SK-N-SH (cell line): ENCODE data around the gene SURF1. TPM values are rescaled to one million over a fixed set of nuclear protein-coding genes. Genes with fewer than 3 reads are reported as not detected.

Source experiments
- CTCF ChIA-PET: fragments of 300-600, 350-600 bp; formaldehyde crosslinking; extraction: SDS; loops from one replicate; lab custom pipeline; 2021; lab: Yijun Ruan, JAX
- POLR2A ChIA-PET: fragments of 350-600 bp; sonication (Branson Sonifier 250); formaldehyde crosslinking; extraction: SDS; loops from one replicate; lab custom pipeline; 2020; ENCODE audit warnings: antibody characterized with exemption, inconsistent platforms; lab: Yijun Ruan, JAX
- DNase-seq: peaks from one replicate; pipeline ENCODE4 v3.0.0; 2012
- H2AFZ ChIP-seq: fragments of 200-600 bp; sonication (generic); 2 replicates; pipeline ENCODE4 v1.8.1; 2016; ENCODE audit warnings: antibody characterized with exemption, mild to moderate bottlenecking, low read depth
- H3F3A ChIP-seq: fragments of 200-600 bp; sonication (generic); replicated peaks from 2 replicates; pipeline ENCODE3; 2016; ENCODE audit warnings: antibody characterized with exemption, mild to moderate bottlenecking; ENCODE audit not compliant: insufficient read depth
- H3K27ac ChIP-seq, 2 experiments: fragments of 200-500 bp in 1 of 2; fragments of 200-600 bp in 1 of 2; sonication (Bioruptor generic) in 1 of 2; sonication (generic), shearing (Covaris generic) in 1 of 2; 2 replicates each; pipeline versions ENCODE4 v1.5.1 to v1.6.1; 2014 to 2016; ENCODE audit warnings: low read depth in 2 of 2, inconsistent platforms in 1 of 2, low read length in 1 of 2, mild to moderate bottlenecking in 1 of 2, mixed read lengths in 1 of 2
- H3K27me3 ChIP-seq: fragments of 200-600 bp; sonication (generic), shearing (Covaris generic); 2 replicates; pipeline ENCODE4 v1.6.1; 2016; ENCODE audit warnings: mixed run types; ENCODE audit not compliant: insufficient read depth
- H3K36me3 ChIP-seq, 2 experiments: fragments of 200-500 bp in 1 of 2; fragments of 200-600 bp in 1 of 2; sonication (Bioruptor generic) in 1 of 2; sonication (generic) in 1 of 2; replicated peaks in 1 of 2; 2 replicates each; pipeline versions ENCODE3 to v1.5.1; 2014 to 2016; ENCODE audit warnings: low read length in 1 of 2, mild to moderate bottlenecking in 1 of 2; ENCODE audit not compliant: insufficient read depth in 2 of 2, control insufficient read depth in 1 of 2
- H3K4me1 ChIP-seq, 2 experiments: fragments of 200-500 bp in 1 of 2; fragments of 200-600 bp in 1 of 2; sonication (Bioruptor generic) in 1 of 2; sonication (generic), shearing (Covaris generic) in 1 of 2; 2 replicates each; pipeline versions ENCODE4 v1.5.1 to v1.6.1; 2014 to 2016; ENCODE audit warnings: low read depth in 1 of 2, low read length in 1 of 2, mixed run types in 1 of 2; ENCODE audit not compliant: insufficient read depth in 2 of 2, control insufficient read depth in 1 of 2
- H3K4me2 ChIP-seq: fragments of 200-600 bp; sonication (generic), shearing (Covaris generic); 2 replicates; pipeline ENCODE4 v1.6.1; 2017; ENCODE audit warnings: mixed run types
- H3K4me3 ChIP-seq, 2 experiments: fragments of 200-500 bp in 1 of 2; fragments of 200-600 bp in 1 of 2; sonication (Bioruptor generic) in 1 of 2; sonication (generic), shearing (Covaris generic) in 1 of 2; 2 replicates each; pipeline versions ENCODE4 v1.5.1 to v1.8.1; 2014 to 2016; ENCODE audit warnings: low read depth in 2 of 2, inconsistent platforms in 1 of 2, low read length in 1 of 2, mild to moderate bottlenecking in 1 of 2, mixed read lengths in 1 of 2, moderate library complexity in 1 of 2
- H3K79me2 ChIP-seq: fragments of 200-600 bp; sonication (generic); 2 replicates; pipeline ENCODE4 v1.8.1; 2017; ENCODE audit warnings: mild to moderate bottlenecking; ENCODE audit not compliant: insufficient read depth
- H3K9ac ChIP-seq: fragments of 200-600 bp; sonication (generic); 2 replicates; pipeline ENCODE4 v1.6.1; 2017; ENCODE audit warnings: mixed run types
- H3K9me2 ChIP-seq: fragments of 200-600 bp; sonication (generic); 2 replicates; pipeline ENCODE4 v1.6.1; 2017; ENCODE audit warnings: mixed run types
- H3K9me3 ChIP-seq: fragments of 200-600 bp; sonication (generic); 2 replicates; pipeline ENCODE4 v1.6.1; 2017; ENCODE audit warnings: mixed run types, mild to moderate bottlenecking, moderate library complexity
- H4K20me1 ChIP-seq: fragments of 200-600 bp; sonication (generic); 2 replicates; pipeline ENCODE4 v1.6.1; 2017; ENCODE audit warnings: mild to moderate bottlenecking, mixed run types; ENCODE audit not compliant: insufficient read depth
- ELF1 ChIP-seq: IDR thresholded peaks from 2 replicates; pipeline ENCODE4 v1.4.0; 2012
- FOSL2 ChIP-seq: IDR thresholded peaks from 2 replicates; pipeline ENCODE4 v1.4.0; 2012; ENCODE audit warnings: low read depth, mild to moderate bottlenecking, moderate library complexity, borderline replicate concordance
- GABPA ChIP-seq: IDR thresholded peaks from 2 replicates; pipeline ENCODE4 v1.4.0; 2012; ENCODE audit warnings: low read depth, mild to moderate bottlenecking
- JUND ChIP-seq: IDR thresholded peaks from 2 replicates; pipeline ENCODE4 v1.4.0; 2012
- MXI1 ChIP-seq: IDR thresholded peaks from 2 replicates; pipeline ENCODE4 v1.6.1; 2012; ENCODE audit warnings: mild to moderate bottlenecking, low read depth, low read length, improper control_type of control experiment
- NFIC ChIP-seq: IDR thresholded peaks from 2 replicates; pipeline ENCODE4 v1.4.0; 2012; ENCODE audit warnings: borderline replicate concordance
- TAF1 ChIP-seq: IDR thresholded peaks from 2 replicates; pipeline ENCODE4 v1.6.1; 2012; ENCODE audit warnings: low read depth, mild to moderate bottlenecking, low read length, moderate library complexity, borderline replicate concordance
- TCF12 ChIP-seq: IDR thresholded peaks from 2 replicates; pipeline ENCODE4 v1.4.0; 2012
- WGBS: methylation state at CpG from one replicate; pipeline ENCODE4 v1.1.6; 2017; ENCODE audit warnings: low lambda C conversion rate; 5-methylcytosine and 5-hydroxymethylcytosine counted together
- polyA plus RNA-seq, 3 experiments: library from polyadenylated mRNA; depleted of rRNA; stranded (reverse); fragments of >200 nt; gene quantifications; 2 replicates each; pipeline ENCODE4 v1.2.3, GENCODE V29; 2012
- TF ChIP-seq, protein P1 (sequence below): IDR thresholded peaks from 2 replicates; pipeline ENCODE4 v1.4.0; 2012; ENCODE audit warnings: low read depth, borderline replicate concordance
- TF ChIP-seq, protein P2 (sequence below): IDR thresholded peaks from 2 replicates; pipeline ENCODE4; 2012
- TF ChIP-seq, protein P3 (sequence below): fragments of 200-600 bp; sonication (generic); IDR thresholded peaks from 2 replicates; pipeline ENCODE4 v1.6.1; 2017; ENCODE audit warnings: antibody characterized with exemption, mild to moderate bottlenecking, moderate library complexity
- TF ChIP-seq, protein P4 (sequence below): IDR thresholded peaks from 2 replicates; pipeline ENCODE4 v1.6.1; 2012; ENCODE audit warnings: mild to moderate bottlenecking, low read depth, low read length, moderate library complexity

SURF1 gene
- polyA plus RNA-seq, 1 of the 3 experiments (the other 2 are of a cell fraction), result 103 TPM

DNA sequence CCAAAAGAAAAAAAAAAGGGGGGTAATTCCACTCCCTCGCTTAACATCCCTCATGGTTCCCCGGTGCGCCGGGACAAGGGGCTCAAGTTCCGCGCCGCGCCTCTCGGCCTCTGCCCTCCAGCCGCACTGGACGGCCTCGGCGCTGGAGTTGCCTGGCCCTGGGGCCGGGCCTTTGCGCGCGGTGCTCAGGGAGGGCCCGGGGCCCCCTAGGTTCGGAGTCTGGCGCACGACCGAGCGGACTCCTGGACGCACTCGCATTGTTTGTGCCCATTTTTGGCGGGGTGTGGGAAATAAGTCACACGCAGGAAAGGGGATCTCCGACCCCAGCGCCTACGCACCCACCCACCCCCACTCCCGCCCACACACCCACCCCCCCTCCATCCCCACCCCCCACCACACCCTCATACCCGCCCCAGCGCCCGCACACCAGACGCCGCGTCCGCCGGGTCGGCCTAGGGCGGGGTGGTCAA is 8.7 kb downstream of the SURF1 start:
- POLR2A ChIA-PET, result interaction anchor here (0.6 to 1.7 kb wide), 15 partner anchors 8 to 180 kb away, joined by 3 to 16 read pairs (median 4); partner anchors contain the start of genes CACFD1, STKLD1, SURF1 and SURF2
- no peaks in the 10 kb centered on the region for H3K27me3 ChIP-seq
- H3K79me2 ChIP-seq, result peaks cover 54% of the 10 kb centered on the region
- H3K4me2 ChIP-seq, result peak overlapping the region; percentile 94
- peak; percentile 90 for DNase-seq
- peaks cover 47 to 70% of the 10 kb centered on the region in 2 experiments for H3K36me3 ChIP-seq
- 3% methylated on average over 13 of the region's 41 CpGs for whole genome bisulfite sequencing
- CTCF ChIA-PET, result interaction anchor here (0.7 to 1.7 kb wide), 5 partner anchors 9 to 1480 kb away, joined by 3 to 6 read pairs (median 4); partner anchors contain the start of genes SURF1 and SURF2
- no peaks in the 10 kb centered on the region for H3K9me3 ChIP-seq
- peaks cover 8 to 27% of the 10 kb centered on the region in 2 experiments; a peak in 2 of 4 replicates for H3K4me1 ChIP-seq
- H2AFZ ChIP-seq, result peak overlapping the region; percentile 9; the same call in 1 of the 2 replicates
- H3K27ac ChIP-seq, result peak overlapping the region; percentile 89 to 97
- peak overlapping the region; percentile 99 for H3K4me3 ChIP-seq
- H3K9me2 ChIP-seq, result no peaks in the 10 kb centered on the region
- TF ChIP-seq TCF12 (no peak), FOSL2 (no peak), MXI1 (0 out of 2 replicates have a peak, but pooled peaks have one; percentile 9), GABPA (no peak), NFIC (no peak), JUND (no peak)
- TF ChIP-seq, protein P1, sequence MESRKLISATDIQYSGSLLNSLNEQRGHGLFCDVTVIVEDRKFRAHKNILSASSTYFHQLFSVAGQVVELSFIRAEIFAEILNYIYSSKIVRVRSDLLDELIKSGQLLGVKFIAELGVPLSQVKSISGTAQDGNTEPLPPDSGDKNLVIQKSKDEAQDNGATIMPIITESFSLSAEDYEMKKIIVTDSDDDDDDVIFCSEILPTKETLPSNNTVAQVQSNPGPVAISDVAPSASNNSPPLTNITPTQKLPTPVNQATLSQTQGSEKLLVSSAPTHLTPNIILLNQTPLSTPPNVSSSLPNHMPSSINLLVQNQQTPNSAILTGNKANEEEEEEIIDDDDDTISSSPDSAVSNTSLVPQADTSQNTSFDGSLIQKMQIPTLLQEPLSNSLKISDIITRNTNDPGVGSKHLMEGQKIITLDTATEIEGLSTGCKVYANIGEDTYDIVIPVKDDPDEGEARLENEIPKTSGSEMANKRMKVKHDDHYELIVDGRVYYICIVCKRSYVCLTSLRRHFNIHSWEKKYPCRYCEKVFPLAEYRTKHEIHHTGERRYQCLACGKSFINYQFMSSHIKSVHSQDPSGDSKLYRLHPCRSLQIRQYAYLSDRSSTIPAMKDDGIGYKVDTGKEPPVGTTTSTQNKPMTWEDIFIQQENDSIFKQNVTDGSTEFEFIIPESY, result no peak
- peaks cover 31% of the 10 kb centered on the region for H3F3A ChIP-seq
- H4K20me1 ChIP-seq, result peaks cover 43% of the 10 kb centered on the region
- peak overlapping the region; percentile 99 for H3K9ac ChIP-seq

DNA sequence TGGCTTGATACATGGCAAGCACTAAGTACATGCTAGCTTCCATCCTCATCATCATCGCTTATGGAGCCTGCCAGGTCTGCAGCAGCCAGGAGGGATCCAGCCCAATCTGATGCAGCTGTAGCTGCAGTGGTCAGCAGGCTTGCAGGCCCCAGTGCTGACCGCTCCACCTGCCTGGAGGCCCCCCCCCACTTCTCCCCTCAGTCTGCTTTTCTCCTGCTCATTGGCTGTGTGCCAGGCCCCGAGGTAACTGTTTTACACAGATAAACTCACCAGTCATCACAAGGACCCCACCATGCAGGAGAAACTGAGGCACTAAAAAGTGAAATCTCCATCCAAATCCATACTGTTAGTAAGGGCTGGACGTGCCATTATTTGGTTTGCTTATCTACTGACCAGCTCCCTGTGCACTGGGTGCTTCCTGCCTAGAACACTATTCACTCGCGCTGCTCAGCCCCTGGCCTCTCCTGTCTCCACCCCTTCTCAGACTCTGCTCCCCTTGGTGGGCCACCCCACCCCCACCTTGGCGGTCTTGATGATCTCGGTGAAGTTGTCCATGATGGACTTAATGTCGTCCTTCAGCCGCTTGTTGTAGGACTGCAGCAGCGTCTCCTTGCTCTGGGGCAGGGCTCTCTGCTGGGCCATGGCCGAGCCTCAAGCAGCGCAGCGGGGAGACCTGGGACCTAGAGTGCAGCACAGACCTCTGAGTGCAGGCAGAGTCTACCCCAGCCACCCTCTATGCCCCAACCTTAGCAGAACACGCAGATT is 10.1 kb downstream of the SURF1 start:
- no peaks in the 10 kb centered on the region for H3K9me3 ChIP-seq
- peaks cover 54% of the 10 kb centered on the region for H3K79me2 ChIP-seq
- H3K4me2 ChIP-seq, result peak overlapping the region; percentile 94
- H3K9me2 ChIP-seq, result no peaks in the 10 kb centered on the region
- TF ChIP-seq, protein P1, result no peak
- TF ChIP-seq ELF1 (no peak), TAF1 (no peak), TCF12 (no peak)
- TF ChIP-seq, protein P2, sequence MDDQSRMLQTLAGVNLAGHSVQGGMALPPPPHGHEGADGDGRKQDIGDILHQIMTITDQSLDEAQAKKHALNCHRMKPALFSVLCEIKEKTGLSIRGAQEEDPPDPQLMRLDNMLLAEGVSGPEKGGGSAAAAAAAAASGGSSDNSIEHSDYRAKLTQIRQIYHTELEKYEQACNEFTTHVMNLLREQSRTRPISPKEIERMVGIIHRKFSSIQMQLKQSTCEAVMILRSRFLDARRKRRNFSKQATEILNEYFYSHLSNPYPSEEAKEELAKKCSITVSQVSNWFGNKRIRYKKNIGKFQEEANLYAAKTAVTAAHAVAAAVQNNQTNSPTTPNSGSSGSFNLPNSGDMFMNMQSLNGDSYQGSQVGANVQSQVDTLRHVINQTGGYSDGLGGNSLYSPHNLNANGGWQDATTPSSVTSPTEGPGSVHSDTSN, result no peak
- TF ChIP-seq, protein P3, sequence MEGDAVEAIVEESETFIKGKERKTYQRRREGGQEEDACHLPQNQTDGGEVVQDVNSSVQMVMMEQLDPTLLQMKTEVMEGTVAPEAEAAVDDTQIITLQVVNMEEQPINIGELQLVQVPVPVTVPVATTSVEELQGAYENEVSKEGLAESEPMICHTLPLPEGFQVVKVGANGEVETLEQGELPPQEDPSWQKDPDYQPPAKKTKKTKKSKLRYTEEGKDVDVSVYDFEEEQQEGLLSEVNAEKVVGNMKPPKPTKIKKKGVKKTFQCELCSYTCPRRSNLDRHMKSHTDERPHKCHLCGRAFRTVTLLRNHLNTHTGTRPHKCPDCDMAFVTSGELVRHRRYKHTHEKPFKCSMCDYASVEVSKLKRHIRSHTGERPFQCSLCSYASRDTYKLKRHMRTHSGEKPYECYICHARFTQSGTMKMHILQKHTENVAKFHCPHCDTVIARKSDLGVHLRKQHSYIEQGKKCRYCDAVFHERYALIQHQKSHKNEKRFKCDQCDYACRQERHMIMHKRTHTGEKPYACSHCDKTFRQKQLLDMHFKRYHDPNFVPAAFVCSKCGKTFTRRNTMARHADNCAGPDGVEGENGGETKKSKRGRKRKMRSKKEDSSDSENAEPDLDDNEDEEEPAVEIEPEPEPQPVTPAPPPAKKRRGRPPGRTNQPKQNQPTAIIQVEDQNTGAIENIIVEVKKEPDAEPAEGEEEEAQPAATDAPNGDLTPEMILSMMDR, result no peak
- TF ChIP-seq, protein P4, sequence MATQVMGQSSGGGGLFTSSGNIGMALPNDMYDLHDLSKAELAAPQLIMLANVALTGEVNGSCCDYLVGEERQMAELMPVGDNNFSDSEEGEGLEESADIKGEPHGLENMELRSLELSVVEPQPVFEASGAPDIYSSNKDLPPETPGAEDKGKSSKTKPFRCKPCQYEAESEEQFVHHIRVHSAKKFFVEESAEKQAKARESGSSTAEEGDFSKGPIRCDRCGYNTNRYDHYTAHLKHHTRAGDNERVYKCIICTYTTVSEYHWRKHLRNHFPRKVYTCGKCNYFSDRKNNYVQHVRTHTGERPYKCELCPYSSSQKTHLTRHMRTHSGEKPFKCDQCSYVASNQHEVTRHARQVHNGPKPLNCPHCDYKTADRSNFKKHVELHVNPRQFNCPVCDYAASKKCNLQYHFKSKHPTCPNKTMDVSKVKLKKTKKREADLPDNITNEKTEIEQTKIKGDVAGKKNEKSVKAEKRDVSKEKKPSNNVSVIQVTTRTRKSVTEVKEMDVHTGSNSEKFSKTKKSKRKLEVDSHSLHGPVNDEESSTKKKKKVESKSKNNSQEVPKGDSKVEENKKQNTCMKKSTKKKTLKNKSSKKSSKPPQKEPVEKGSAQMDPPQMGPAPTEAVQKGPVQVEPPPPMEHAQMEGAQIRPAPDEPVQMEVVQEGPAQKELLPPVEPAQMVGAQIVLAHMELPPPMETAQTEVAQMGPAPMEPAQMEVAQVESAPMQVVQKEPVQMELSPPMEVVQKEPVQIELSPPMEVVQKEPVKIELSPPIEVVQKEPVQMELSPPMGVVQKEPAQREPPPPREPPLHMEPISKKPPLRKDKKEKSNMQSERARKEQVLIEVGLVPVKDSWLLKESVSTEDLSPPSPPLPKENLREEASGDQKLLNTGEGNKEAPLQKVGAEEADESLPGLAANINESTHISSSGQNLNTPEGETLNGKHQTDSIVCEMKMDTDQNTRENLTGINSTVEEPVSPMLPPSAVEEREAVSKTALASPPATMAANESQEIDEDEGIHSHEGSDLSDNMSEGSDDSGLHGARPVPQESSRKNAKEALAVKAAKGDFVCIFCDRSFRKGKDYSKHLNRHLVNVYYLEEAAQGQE, result no peak
- POLR2A ChIA-PET, result interaction anchor here (0.9 to 1.5 kb wide), 2 partner anchors 9 to 11 kb away, joined by 3 to 4 read pairs; no protein-coding TSS in a partner anchor
- peak overlapping the region; percentile 99 for H3K4me3 ChIP-seq
- H2AFZ ChIP-seq, result no peak overlapping the region
- WGBS, result 81% methylated on average over 12 of the region's 15 CpGs
- H3F3A ChIP-seq, result peaks cover 18% of the 10 kb centered on the region
- H4K20me1 ChIP-seq, result peaks cover 35% of the 10 kb centered on the region
- H3K9ac ChIP-seq, result peak overlapping the region; percentile 99; the same call in 1 of the 2 replicates
- DNase-seq, result peak; percentile 33
- H3K27me3 ChIP-seq, result no peaks in the 10 kb centered on the region
- H3K27ac ChIP-seq, result no peak overlapping the region; a peak in 1 of 4 replicates
- peaks cover 8 to 27% of the 10 kb centered on the region in 2 experiments; a peak in 2 of 4 replicates for H3K4me1 ChIP-seq
- CTCF ChIA-PET, result interaction anchor here (1.1 kb wide), 1 partner anchor 160 kb away, joined by 3 read pairs; no protein-coding TSS in a partner anchor
- peaks cover 38 to 68% of the 10 kb centered on the region in 2 experiments for H3K36me3 ChIP-seq
